ENCODE data around the gene CDC37.

CDC37 gene

DNA sequence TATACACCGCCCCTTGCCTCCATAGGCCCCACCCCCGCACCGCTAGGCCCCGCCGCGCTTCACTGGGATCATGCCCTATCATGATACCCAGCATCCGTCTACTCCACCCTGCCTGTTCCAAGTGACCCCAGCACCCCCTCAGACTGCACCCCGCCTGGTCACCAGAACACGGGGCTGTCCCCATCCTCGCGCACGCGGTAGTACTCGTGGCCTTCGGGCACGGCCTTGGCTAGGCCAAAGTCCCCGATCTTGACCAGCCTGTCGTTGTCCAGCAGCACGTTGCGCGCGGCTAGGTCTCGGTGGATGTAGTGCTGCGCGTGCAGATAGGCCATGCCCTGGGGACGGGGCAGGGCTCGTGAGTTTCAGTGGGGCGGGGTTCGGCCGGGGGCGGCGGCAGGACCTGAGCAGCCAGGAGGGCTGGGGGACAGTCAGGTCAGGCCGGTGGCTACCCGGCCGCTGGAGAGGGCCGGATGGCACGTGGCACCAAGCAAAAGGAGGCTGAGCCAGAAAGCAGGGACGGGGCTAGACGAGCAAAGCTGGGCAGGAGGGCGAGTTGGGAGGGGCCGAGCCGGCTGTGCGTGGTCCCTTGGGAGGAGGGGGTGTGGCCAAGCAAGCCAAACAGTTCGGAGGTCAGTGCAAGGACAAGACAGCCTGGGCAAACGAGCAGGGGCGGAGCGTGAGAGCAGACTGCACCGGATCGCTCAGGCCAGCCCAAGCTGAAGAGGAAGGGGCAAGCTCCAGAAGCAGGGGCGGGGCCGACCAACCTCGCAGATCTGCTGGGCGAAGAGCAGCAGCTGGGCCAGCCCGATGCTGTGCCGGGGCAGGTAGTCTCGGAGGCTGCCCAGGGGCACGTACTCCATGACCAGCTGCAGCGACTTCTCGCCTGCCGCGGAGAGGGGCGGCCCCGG, 50.3 kb downstream of the CDC37 start:
- no peak for DNase-seq

DNA sequence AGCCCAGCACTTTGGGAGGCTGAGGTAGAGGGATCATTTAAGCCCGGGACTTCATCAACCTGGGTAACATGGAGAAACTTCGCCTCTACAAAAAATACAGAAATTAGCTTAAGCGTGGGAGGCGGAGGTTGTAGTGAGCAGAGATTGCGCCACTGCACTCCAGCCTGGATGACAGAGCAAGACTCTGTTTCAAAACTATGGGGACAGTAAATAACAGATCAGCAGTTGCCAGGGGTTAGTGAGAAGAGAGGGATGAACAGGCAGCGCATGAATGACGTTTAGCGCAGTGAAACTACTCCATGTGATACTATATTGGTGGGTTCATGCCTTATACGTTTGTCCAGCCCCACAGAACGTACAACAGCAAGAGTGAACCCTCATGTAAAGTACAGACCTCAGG, 56.8 kb downstream of the CDC37 start:
- no peak for DNase-seq

DNA sequence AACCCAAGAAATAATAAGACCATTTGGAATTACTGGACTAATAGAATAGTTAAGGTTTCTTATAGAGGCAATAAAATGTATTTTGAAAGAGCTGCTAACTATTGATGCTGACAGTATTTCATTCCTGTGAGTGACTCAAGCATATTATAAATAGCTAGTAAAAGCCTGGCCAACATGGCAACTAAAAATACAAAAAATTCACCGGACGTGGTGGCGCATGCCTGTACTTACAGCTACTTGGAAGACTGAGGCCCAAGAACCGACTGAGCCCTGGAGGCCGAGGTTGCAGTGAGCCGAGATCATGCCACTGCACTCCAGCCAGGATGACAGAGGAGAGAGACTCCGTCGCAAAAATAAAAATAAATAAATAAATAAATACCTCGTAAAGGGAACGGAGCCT, 58.6 kb downstream of the CDC37 start:
- no peak for DNase-seq

DNA sequence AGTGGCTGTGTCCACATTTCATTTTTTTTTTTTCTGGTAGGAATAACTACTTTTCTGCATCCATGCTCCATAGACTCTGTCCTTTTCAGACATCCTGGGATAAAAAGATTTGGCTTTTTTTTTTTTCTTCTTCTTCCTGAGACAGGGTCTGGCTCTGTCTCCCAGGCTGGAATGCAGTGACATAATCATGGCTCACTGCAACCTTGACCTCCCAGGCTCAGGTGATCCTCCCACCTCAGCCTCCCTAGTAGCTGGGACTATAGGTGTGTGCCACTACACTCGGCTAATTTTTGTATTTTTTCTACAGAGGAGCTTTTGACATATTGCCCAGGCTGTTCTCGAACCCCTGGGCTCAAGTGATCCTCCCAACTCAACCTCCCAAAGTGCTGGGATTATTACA, 59.8 kb downstream of the CDC37 start:
- DNase-seq, result no peak

Data from GDM1 (cell line).